Measurements from ENCODE around the gene LBX1.
"Not testable (repeated sequence)": the region's sequence is repeated elsewhere in the genome, so short reads cannot be mapped to it uniquely, and the experiment has no call there.

Gene LBX1

GRCh38 chr10:101202667-101203066 is 26.6 kb downstream of the LBX1 start:
- not testable (repeated sequence) for DNase-seq

GRCh38 chr10:101198326-101198977 is 30.8 kb downstream of the LBX1 start:
- DNase-seq, result not testable (repeated sequence)

GRCh38 chr10:101195921-101196320 is 33.3 kb downstream of the LBX1 start:
- no peak for DNase-seq

GRCh38 chr10:101189461-101190401 is 39.5 kb downstream of the LBX1 start:
- DNase-seq, result no peak

- DNase-seq, result no peak
These were observed 40.3 kb downstream of the LBX1 start for GRCh38 chr10:101188942-101189341.

GRCh38 chr10:101183458-101184183 is 45.6 kb downstream of the LBX1 start:
- DNase-seq, result no peak

GRCh38 chr10:101182936-101183335 is 46.3 kb downstream of the LBX1 start:
- DNase-seq, result no peak
